Spleen (tissue), 7 donors: ENCODE measurements around the gene TEF.

Source experiments
- CTCF ChIP-seq, 11 experiments: fragments of 200-600 bp in 7 of 11; fragments of 450-650 bp in 4 of 11; sonication (generic) in 4 of 11; IDR thresholded peaks in 8 of 11; conservative IDR thresholded peaks in 3 of 11; 1 replicate in 7 of 11; 2 replicates in 4 of 11; pipeline versions ENCODE4 v1.4.0 to v1.8.0; 2016 to 2021; ENCODE audit warnings: antibody characterized with exemption in 11 of 11, inconsistent platforms in 4 of 11, mild to moderate bottlenecking in 1 of 11
- POLR2A ChIP-seq, 3 donors: fragments of 450-650 bp; IDR thresholded peaks; one replicate each; pipeline ENCODE4 v1.5.1; 2017; ENCODE audit warnings: antibody characterized with exemption in 3 of 3, mild to moderate bottlenecking in 1 of 3
- donor health status: DM: no; HTN: no; CAD: no; lungs with moderate emphysema.
- donor health status: DM: no; HTN: no; CAD: no.
- donor health status: DM: no; HTN: no; CAD: no.

DNA sequence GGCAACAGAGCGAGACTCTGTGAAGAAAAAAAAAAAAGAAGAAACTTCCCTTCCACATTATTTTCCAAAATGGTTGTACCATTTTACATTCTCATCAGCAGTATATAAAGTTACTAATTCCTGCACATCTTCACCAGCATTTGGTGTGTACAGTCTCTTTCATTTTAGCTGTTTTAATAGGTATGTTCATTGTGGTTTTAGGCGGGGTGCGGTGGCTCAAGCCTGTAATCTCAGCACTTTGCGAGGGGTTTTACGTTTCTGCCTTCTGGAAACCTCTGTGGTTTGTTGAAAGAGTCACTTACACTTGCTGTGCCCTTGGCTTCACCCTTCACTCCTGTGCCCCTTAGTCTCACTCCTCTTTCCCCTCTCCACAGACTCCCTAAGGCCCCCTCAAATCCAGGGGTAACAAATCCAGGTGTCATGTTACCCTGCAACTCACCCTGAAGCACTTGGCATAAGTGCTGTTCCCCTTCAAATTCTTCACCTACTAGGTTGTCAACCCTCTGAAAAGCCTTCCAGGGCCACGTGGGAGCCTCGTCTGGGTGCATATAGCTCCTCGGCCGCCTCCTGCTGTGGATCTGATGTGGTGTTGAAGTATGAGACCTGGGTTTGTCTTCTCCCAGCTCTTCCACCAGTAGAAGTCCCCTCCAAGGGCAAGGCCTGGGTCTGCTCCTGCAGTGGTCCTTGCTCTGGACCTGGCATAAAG lies 44.1 kb downstream of the TEF start:
- TF ChIP-seq CTCF (IDR thresholded peaks at IDR 0.05 in 8 of 11, conservative IDR thresholded peaks at IDR 0.05 in 3 of 11): no peak
- TF ChIP-seq POLR2A (IDR thresholded peaks at IDR 0.05): no peak
